Subcutaneous abdominal adipose tissue (tissue), 5 donors: ENCODE data around the gene NUCKS1.
"Not testable (repeated sequence)": the region's sequence is repeated elsewhere in the genome, so short reads cannot be mapped to it uniquely, and the experiment has no call there.

Experiments used
- H3K27ac ChIP-seq: one replicate; pipeline ENCODE4 v1.7.0; 2013; ENCODE audit warnings: low read depth, mild to moderate bottlenecking, inconsistent platforms, low read length, moderate library complexity
- H3K27me3 ChIP-seq, 5 donors: one replicate each; pipeline ENCODE4 v1.7.0; 2013; ENCODE audit warnings: low read length in 5 of 5, inconsistent platforms in 1 of 5; ENCODE audit not compliant: control insufficient read depth in 5 of 5, insufficient read depth in 4 of 5
- H3K36me3 ChIP-seq, 5 donors: one replicate each; pipeline ENCODE4 v1.7.0; 2013; ENCODE audit warnings: low read length in 5 of 5; ENCODE audit not compliant: control insufficient read depth in 5 of 5, insufficient read depth in 5 of 5
- H3K4me1 ChIP-seq, 5 donors: one replicate each; pipeline ENCODE4 v1.7.0; 2013; ENCODE audit warnings: low read length in 5 of 5, mild to moderate bottlenecking in 3 of 5, moderate library complexity in 1 of 5; ENCODE audit not compliant: control insufficient read depth in 5 of 5, insufficient read depth in 5 of 5
- H3K4me3 ChIP-seq, 5 donors: one replicate each; pipeline ENCODE4 v1.7.0; 2013; ENCODE audit warnings: low read length in 5 of 5, low read depth in 1 of 5
- H3K9ac ChIP-seq, 5 donors: one replicate each; pipeline ENCODE4 v1.7.0; 2013; ENCODE audit warnings: low read length in 5 of 5, mild to moderate bottlenecking in 4 of 5, moderate library complexity in 3 of 5
- H3K9me3 ChIP-seq, 5 donors: one replicate each; pipeline ENCODE4 v1.7.0; 2013; ENCODE audit warnings: low read length in 5 of 5; ENCODE audit not compliant: control insufficient read depth in 5 of 5
- donor health status: healthy.
- donor health status: healthy.
- donor health status: healthy.
- donor health status: healthy.
- donor health status: healthy.

NUCKS1 gene

DNA sequence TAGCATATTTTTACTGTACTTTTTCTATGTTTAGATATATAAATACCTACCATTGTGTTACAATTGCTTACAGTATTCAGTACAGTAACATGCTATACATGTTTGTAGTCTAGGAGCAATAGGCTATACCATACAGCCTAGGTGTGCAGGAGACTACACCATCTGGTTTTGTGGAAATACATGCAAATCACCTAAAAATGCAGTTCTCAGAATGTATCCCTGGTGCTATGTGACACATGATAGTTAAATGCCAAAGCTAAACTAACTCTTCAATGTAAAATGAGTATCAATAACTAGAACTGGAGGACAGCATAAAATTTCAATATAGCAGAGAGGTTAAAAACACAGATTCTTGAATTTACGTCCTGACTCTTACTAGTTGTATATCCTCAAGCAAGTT, 14.8 kb downstream of the NUCKS1 start:
- no peak overlapping the region for H3K9ac ChIP-seq
- H3K4me1 ChIP-seq = peaks cover 0 to 11% (median 9%) of the 10 kb centered on the region in 5 donors
- H3K27ac ChIP-seq = no peak overlapping the region
- H3K27me3 ChIP-seq = no peaks in the 10 kb centered on the region
- no peaks in the 10 kb centered on the region for H3K9me3 ChIP-seq
- no peak overlapping the region for H3K4me3 ChIP-seq
- peaks cover 0 to 8% (median 3%) of the 10 kb centered on the region in 5 donors for H3K36me3 ChIP-seq

GRCh38 chr1:205733438-205734175, 16.4 kb downstream of the NUCKS1 start:
- peaks cover 0 to 9% (median 0%) of the 10 kb centered on the region in 5 donors for H3K4me1 ChIP-seq
- H3K27me3 ChIP-seq = no peaks in the 10 kb centered on the region
- H3K9ac ChIP-seq = no peak overlapping the region
- H3K4me3 ChIP-seq = no peak overlapping the region
- H3K36me3 ChIP-seq = peaks cover 0 to 11% (median 3%) of the 10 kb centered on the region in 5 donors
- no peaks in the 10 kb centered on the region for H3K9me3 ChIP-seq
- H3K27ac ChIP-seq = no peak overlapping the region

DNA sequence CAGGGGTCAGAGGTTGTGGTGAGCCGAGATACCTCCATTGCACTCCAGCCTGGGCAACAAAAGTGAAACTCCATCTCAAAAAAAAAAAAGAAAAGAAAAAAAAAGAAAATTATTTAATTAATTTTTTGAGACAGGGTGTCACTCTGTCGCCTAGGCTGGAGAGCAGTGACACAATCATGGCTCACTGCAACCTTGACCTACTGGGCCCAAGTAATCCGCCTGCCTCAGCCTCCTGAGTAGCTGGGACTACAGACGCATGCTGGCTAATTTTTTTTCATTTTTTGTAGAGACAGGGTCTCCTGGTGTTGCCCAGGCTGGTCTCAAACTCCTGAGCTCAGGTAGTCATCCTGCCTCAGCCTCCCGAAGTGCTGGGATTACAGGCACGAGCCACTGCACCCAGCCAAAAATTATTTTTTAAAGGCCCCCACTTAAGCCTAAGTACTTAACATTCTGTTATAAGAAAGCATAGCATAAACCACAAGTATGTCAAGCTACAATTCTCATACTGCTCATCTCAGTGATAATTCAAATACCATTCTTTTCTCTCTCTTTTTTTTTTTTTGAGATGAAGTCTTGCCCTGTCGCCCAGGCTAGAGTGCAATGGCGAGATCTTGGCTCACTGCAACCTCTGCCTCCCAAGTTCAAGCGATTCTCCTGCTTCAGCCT, 19.9 kb downstream of the NUCKS1 start:
- Histone ChIP-seq H3K4me1 (peaks cover 0 to 9% (median 0%) of the 10 kb centered on the region in 5 donors), H3K4me3 (no peak overlapping the region), H3K27ac (peak overlapping the region; percentile 60)

GRCh38 chr1:205726619-205727125, 23.3 kb downstream of the NUCKS1 start:
- peaks cover 0 to 9% (median 0%) of the 10 kb centered on the region in 5 donors for H3K4me1 ChIP-seq
- H3K27me3 ChIP-seq = no peaks in the 10 kb centered on the region
- H3K4me3 ChIP-seq = no peak overlapping the region
- H3K27ac ChIP-seq = no peak overlapping the region
- H3K9me3 ChIP-seq = no peaks in the 10 kb centered on the region
- H3K36me3 ChIP-seq = peaks cover 13 to 39% (median 19%) of the 10 kb centered on the region in 5 donors
- H3K9ac ChIP-seq = no peak overlapping the region

More for the DNA sequence above, 19.9 kb downstream of the NUCKS1 start:
- Histone ChIP-seq H3K9me3 (no peaks in the 10 kb centered on the region), H3K27me3 (no peaks in the 10 kb centered on the region), H3K36me3 (peaks cover 11 to 26% (median 13%) of the 10 kb centered on the region in 5 donors), H3K9ac (no peak overlapping the region)

DNA sequence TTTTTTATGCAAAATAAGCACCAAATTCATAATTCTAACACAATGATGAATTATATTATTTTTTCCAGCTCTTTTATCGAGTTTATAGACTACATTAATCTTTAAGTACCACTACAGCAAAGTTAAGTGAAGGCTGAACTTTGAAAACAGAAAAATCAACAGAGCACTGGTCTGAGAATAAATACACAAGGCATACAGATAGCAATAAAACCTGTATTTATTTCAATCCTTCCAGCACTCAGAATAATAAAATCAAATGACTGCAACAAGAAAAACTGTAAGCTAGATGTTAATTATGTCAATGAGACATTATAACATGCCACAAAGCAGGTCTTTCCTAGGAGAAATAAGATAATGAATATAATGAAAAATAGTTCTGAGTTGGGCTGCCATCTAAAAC, 24.5 kb downstream of the NUCKS1 start:
- peaks cover 20 to 50% (median 26%) of the 10 kb centered on the region in 5 donors for H3K36me3 ChIP-seq

DNA sequence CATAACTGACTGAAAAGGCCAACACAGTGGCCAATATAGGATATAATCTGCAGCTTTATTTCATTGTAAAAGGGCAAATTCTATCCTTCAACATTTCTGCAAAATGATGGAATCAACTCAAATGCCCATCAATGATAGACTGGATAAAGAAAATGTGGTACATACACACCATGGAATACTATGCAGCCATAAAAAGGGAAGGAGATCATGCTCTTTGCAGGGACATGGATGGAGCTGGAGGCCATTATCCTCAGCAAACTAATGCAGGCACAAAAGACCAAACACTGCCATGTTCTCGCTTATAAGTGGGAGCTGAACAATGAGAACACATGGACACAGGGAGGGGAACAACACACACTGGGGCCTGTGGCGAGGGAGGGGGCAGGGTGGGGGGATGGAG, 29.2 kb downstream of the NUCKS1 start:
- H3K4me3 ChIP-seq, H3K9me3 ChIP-seq, H3K27ac ChIP-seq, H3K27me3 ChIP-seq, H3K9ac ChIP-seq, H3K4me1 ChIP-seq: not testable (repeated sequence)
- H3K36me3 ChIP-seq = peaks cover 48 to 72% (median 59%) of the 10 kb centered on the region in 5 donors

More for the DNA sequence above, 24.5 kb downstream of the NUCKS1 start:
- Histone ChIP-seq H3K27me3 (no peaks in the 10 kb centered on the region), H3K9me3 (no peaks in the 10 kb centered on the region), H3K9ac (no peak overlapping the region), H3K27ac (no peak overlapping the region), H3K4me3 (no peak overlapping the region), H3K4me1 (peaks cover 0 to 7% (median 0%) of the 10 kb centered on the region in 5 donors)

DNA sequence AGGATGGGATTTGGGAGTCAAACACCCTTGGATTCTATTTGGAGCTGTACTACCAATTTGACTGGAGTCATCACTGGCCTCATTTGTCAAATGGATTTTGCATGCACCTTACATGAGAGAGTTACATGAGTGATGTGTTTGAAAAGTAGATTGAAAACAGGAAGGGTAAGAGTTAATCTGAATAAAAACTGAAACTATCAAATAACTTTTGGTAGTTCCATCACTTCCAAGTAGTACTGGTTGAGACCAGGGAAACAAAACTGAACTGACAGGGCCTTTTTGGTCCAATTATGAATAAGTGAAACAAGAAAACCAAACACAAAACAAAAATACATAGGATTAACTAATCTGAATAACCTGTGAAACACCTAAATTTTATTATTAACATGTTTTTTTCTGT, 30.2 kb downstream of the NUCKS1 start:
- H3K36me3 ChIP-seq = peaks cover 53 to 75% (median 68%) of the 10 kb centered on the region in 5 donors
- H3K9me3 ChIP-seq = no peaks in the 10 kb centered on the region
- H3K4me3 ChIP-seq = no peak overlapping the region
- H3K27ac ChIP-seq = no peak overlapping the region
- no peaks in the 10 kb centered on the region for H3K27me3 ChIP-seq
- H3K4me1 ChIP-seq = no peaks in the 10 kb centered on the region
- H3K9ac ChIP-seq = no peak overlapping the region

- peaks cover 0 to 3% (median 0%) of the 10 kb centered on the region in 5 donors for H3K4me1 ChIP-seq
- no peak overlapping the region for H3K27ac ChIP-seq
- H3K27me3 ChIP-seq = no peaks in the 10 kb centered on the region
- H3K36me3 ChIP-seq = peaks cover 53 to 74% (median 68%) of the 10 kb centered on the region in 5 donors
- no peak overlapping the region for H3K9ac ChIP-seq
- no peak overlapping the region for H3K4me3 ChIP-seq
- no peaks in the 10 kb centered on the region for H3K9me3 ChIP-seq
These were observed 31.0 kb downstream of the NUCKS1 start for GRCh38 chr1:205719015-205719414.

GRCh38 chr1:205716371-205717132, 33.4 kb downstream of the NUCKS1 start:
- H3K9me3 ChIP-seq = no peaks in the 10 kb centered on the region
- no peaks in the 10 kb centered on the region for H3K27me3 ChIP-seq
- H3K9ac ChIP-seq = no peak overlapping the region
- H3K27ac ChIP-seq = no peak overlapping the region
- no peak overlapping the region for H3K4me3 ChIP-seq
- H3K36me3 ChIP-seq = peaks cover 53 to 67% (median 57%) of the 10 kb centered on the region in 5 donors
- H3K4me1 ChIP-seq = peaks cover 0 to 5% (median 0%) of the 10 kb centered on the region in 5 donors
